Lung (tissue), 12 donors: ENCODE data around the gene TMEM181. TPM values are rescaled to one million over a fixed set of nuclear protein-coding genes. Genes with fewer than 3 reads are reported as not detected.

ENCODE experiments used
- ATAC-seq: fragments of 200-7000 bp; cut with Tn5 transposase; one replicate; pipeline ENCODE4 v1.9.1; 2020; ENCODE audit warnings: moderate number of reproducible peaks; ENCODE audit not compliant: insufficient read depth, low FRiP score
- DNase-seq, 3 donors: peaks; one replicate each; pipeline ENCODE4 v3.0.0-alpha.2; 2013 to 2017
- H3K27ac ChIP-seq, 2 donors: one replicate each; pipeline ENCODE4 v1.5.1; 2013; ENCODE audit warnings: mild to moderate bottlenecking in 2 of 2, moderate library complexity in 2 of 2, control low read depth in 1 of 2, inconsistent platforms in 1 of 2, low read depth in 1 of 2, low read length in 1 of 2
- H3K27me3 ChIP-seq, 3 donors: one replicate each; pipeline ENCODE4 v1.5.1; 2013; ENCODE audit warnings: low read length in 2 of 3; ENCODE audit not compliant: control insufficient read depth in 3 of 3, insufficient read depth in 3 of 3
- H3K36me3 ChIP-seq, 4 donors: one replicate each; pipeline ENCODE4 v1.5.1; 2013; ENCODE audit warnings: low read length in 4 of 4, mild to moderate bottlenecking in 1 of 4, moderate library complexity in 1 of 4; ENCODE audit not compliant: control insufficient read depth in 4 of 4, insufficient read depth in 4 of 4
- H3K4me1 ChIP-seq, 5 donors: one replicate each; pipeline ENCODE4 v1.5.1; 2013; ENCODE audit warnings: low read length in 5 of 5, mild to moderate bottlenecking in 2 of 5, moderate library complexity in 1 of 5; ENCODE audit not compliant: control insufficient read depth in 5 of 5, insufficient read depth in 5 of 5
- H3K4me3 ChIP-seq: one replicate; pipeline ENCODE4 v1.5.1; 2013; ENCODE audit warnings: mild to moderate bottlenecking, control low read depth, moderate library complexity
- H3K9ac ChIP-seq, 2 donors: one replicate each; pipeline ENCODE4 v1.5.1; 2013; ENCODE audit warnings: low read length in 2 of 2, control low read depth in 1 of 2; ENCODE audit not compliant: insufficient read depth in 1 of 2
- H3K9me3 ChIP-seq, 4 donors: one replicate each; pipeline ENCODE4 v1.5.1; 2013; ENCODE audit warnings: low read length in 3 of 4, mild to moderate bottlenecking in 1 of 4, moderate library complexity in 1 of 4; ENCODE audit not compliant: control insufficient read depth in 4 of 4, insufficient read depth in 3 of 4
- WGBS, 2 donors: extraction: QIAGEN DNeasy Blood & Tissue Kit; methylation state at CpG; one replicate each; pipeline ENCODE4 v1.1.7; 2013; 5-methylcytosine and 5-hydroxymethylcytosine counted together
- polyA plus RNA-seq, 2 donors: library from polyadenylated mRNA; stranded (reverse); fragments of 200-250 nt; gene quantifications; one replicate each; pipeline ENCODE4 v1.2.1, GENCODE V29; 2013
- total RNA-seq, 2 donors: library from RNA; depleted of rRNA in 1 of 2; stranded (reverse); fragments of >200 nt in 1 of 2; gene quantifications; one replicate each; pipeline ENCODE4 v1.2.1, GENCODE V29; 2014 to 2021
- TF ChIP-seq, protein P1 (sequence below): IDR thresholded peaks from 2 replicates; pipeline ENCODE4 v1.5.1; 2012; ENCODE audit warnings: mild to moderate bottlenecking; ENCODE audit errors: control extremely low read depth, extremely low read depth
- donor health status: control.
- donor health status: control.
- donor health status: Bipolar disorder and iron deficiency.
- donor health status: healthy.
- donor health status: DM: yes; HTN: yes; CAD: no.

TMEM181 gene
- total and polyA plus RNA-seq, 4 donors = 14.5 to 28.5 (median 20.5) TPM

DNA sequence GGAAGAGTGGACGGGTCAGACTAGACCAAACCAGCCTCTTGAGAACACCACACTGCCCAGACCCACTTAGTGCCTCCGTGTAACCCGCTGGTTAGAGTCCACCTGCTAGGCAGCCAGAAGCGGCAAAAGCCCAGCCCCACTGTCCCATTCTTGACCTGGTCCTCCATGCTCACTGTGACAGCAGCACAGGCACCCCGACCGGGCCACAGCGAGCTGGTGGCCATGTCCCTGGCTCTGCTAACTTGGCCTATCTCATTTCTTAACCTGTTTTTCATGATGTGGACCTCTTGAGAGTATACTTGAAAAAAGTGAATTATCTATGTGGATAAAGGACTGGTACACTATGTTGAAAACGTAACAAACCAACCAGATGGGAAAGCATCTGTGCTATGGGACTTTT lies 44.9 kb upstream of the TMEM181 start:
- Histone ChIP-seq H3K9me3 (peaks cover 0 to 4% (median 0%) of the 10 kb centered on the region in 4 donors), H3K27me3 (peaks cover 0 to 35% (median 18%) of the 10 kb centered on the region in 3 donors), H3K9ac (no peak overlapping the region), H3K4me1 (peaks cover 0 to 11% (median 2%) of the 10 kb centered on the region in 5 donors), H3K36me3 (no peaks in the 10 kb centered on the region), H3K4me3 (no peak overlapping the region), H3K27ac (no peak overlapping the region)
- DNase-seq = no peak
- no peak for ATAC-seq
- TF ChIP-seq, protein P1, sequence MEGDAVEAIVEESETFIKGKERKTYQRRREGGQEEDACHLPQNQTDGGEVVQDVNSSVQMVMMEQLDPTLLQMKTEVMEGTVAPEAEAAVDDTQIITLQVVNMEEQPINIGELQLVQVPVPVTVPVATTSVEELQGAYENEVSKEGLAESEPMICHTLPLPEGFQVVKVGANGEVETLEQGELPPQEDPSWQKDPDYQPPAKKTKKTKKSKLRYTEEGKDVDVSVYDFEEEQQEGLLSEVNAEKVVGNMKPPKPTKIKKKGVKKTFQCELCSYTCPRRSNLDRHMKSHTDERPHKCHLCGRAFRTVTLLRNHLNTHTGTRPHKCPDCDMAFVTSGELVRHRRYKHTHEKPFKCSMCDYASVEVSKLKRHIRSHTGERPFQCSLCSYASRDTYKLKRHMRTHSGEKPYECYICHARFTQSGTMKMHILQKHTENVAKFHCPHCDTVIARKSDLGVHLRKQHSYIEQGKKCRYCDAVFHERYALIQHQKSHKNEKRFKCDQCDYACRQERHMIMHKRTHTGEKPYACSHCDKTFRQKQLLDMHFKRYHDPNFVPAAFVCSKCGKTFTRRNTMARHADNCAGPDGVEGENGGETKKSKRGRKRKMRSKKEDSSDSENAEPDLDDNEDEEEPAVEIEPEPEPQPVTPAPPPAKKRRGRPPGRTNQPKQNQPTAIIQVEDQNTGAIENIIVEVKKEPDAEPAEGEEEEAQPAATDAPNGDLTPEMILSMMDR = no peak
- 94 to 98% methylated on average over 8 of the region's 8 CpGs for WGBS, 2 donors

DNA sequence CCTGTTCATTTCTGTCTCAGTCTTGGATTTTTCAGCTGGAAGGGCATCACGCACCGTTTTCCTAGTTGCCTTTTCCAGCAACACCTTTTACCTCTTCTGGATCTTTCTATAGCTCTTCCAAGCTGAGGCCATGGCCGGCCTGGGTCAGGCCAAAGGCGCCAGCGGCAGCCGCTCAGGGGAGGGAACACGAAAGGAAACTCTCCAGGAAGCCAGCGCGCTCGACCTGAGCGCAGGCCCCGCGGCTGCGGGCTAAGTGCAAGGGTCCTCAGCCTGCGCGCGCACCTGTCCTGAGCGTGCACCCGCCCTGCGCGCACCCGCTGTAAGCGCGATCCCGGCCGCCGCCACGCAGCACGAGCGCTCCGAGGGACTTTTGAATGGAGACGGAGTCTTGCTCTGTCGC lies 43.8 kb upstream of the TMEM181 start:
- TF ChIP-seq, protein P1 = no peak
- peaks cover 0 to 11% (median 2%) of the 10 kb centered on the region in 5 donors for H3K4me1 ChIP-seq
- peaks cover 0 to 4% (median 0%) of the 10 kb centered on the region in 4 donors for H3K9me3 ChIP-seq
- no peaks in the 10 kb centered on the region for H3K36me3 ChIP-seq
- H3K27me3 ChIP-seq = peaks cover 0 to 40% (median 18%) of the 10 kb centered on the region in 3 donors
- H3K4me3 ChIP-seq = no peak overlapping the region
- ATAC-seq (no peak), DNase-seq (peak in 2 of 3 donors; percentile 33 to 44)
- 13 to 23% methylated on average over 32 to 33 of the region's 33 CpGs for WGBS, 2 donors
- no peak overlapping the region for H3K9ac ChIP-seq
- H3K27ac ChIP-seq = no peak overlapping the region

- Histone ChIP-seq H3K9me3 (peaks cover 0 to 4% (median 0%) of the 10 kb centered on the region in 4 donors), H3K27me3 (peaks cover 0 to 40% (median 18%) of the 10 kb centered on the region in 3 donors), H3K36me3 (no peaks in the 10 kb centered on the region), H3K9ac (no peak overlapping the region), H3K27ac (no peak overlapping the region), H3K4me3 (no peak overlapping the region), H3K4me1 (peaks cover 0 to 11% (median 2%) of the 10 kb centered on the region in 5 donors)
- ATAC-seq (no peak), DNase-seq (no peak)
- TF ChIP-seq, protein P1 = no peak
- WGBS, 2 donors = 90 to 91% methylated on average over 8 of the region's 8 CpGs
Measured at GRCh38 chr6:158517038-158517437, 42.9 kb upstream of the TMEM181 start.

DNA sequence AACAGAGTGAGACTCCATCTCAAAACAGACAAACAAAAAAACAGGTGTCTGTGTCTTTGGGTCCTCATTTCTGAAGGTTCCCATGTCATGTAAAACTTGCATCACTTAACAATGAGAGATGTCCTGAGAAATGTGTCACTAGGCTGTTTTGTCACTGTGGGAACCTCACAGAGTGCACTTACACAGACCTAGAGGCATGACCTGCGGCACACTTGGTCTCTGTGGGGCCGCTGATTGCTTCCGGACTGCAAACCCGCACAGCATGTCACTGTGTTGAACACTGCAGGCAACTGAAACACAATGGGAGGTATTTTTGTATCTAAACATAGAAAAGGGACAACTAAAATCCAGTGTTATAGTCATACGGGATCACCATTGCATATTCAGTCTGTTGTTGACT lies 42.3 kb upstream of the TMEM181 start:
- TF ChIP-seq, protein P1 = no peak
- Histone ChIP-seq H3K36me3 (no peaks in the 10 kb centered on the region), H3K9ac (no peak overlapping the region), H3K4me3 (no peak overlapping the region), H3K9me3 (peaks cover 0 to 4% (median 0%) of the 10 kb centered on the region in 4 donors), H3K27ac (no peak overlapping the region), H3K4me1 (peaks cover 0 to 11% (median 3%) of the 10 kb centered on the region in 5 donors), H3K27me3 (peaks cover 0 to 40% (median 18%) of the 10 kb centered on the region in 3 donors)
- DNase-seq (no peak), ATAC-seq (no peak)
- 73 to 76% methylated on average over 5 of the region's 5 CpGs for WGBS, 2 donors
